NCI-H446 (cell line): ENCODE measurements around the gene PSAP.

Experiments used
- DNase-seq, 2 experiments: peaks; one replicate each; lab custom pipeline; 2025; lab: John Stamatoyannopoulos, UW

The PSAP gene

GRCh38 chr10:71783917-71784678 lies 67.0 kb downstream of the PSAP start:
- DNase-seq = no peak

- no peak for DNase-seq
These were observed 68.0 kb downstream of the PSAP start for GRCh38 chr10:71782917-71783490.

GRCh38 chr10:71782221-71782916 lies 68.7 kb downstream of the PSAP start:
- DNase-seq = no peak

GRCh38 chr10:71780719-71781118 lies 70.3 kb downstream of the PSAP start:
- no peak for DNase-seq

- no peak for DNase-seq
These were observed 70.9 kb downstream of the PSAP start for GRCh38 chr10:71780156-71780555.

- DNase-seq = no peak
These were observed 71.4 kb downstream of the PSAP start for GRCh38 chr10:71779641-71780040.

- no peak for DNase-seq
These were observed 72.8 kb downstream of the PSAP start for GRCh38 chr10:71778071-71778825.

- no peak for DNase-seq
These were observed 73.7 kb downstream of the PSAP start for GRCh38 chr10:71777213-71777985.

- DNase-seq = no peak
These were observed 74.5 kb downstream of the PSAP start for GRCh38 chr10:71776481-71776925.

- DNase-seq = no peak
These were observed 75.9 kb downstream of the PSAP start for GRCh38 chr10:71774916-71775702.

GRCh38 chr10:71773221-71773971 lies 77.7 kb downstream of the PSAP start, which contains the start of gene VSIR:
TSS of gene VSIR (minus strand) at chr10:71773520. CDS start at chr10:71773439, 81 bp downstream.
- DNase-seq = no peak

GRCh38 chr10:71772832-71773220 lies 78.2 kb downstream of the PSAP start:
- no peak for DNase-seq

- DNase-seq = no peak
These were observed 79.0 kb downstream of the PSAP start for GRCh38 chr10:71771821-71772617.

- DNase-seq = no peak
These were observed 79.8 kb downstream of the PSAP start for GRCh38 chr10:71771204-71771603.

GRCh38 chr10:71770789-71771188 lies 80.3 kb downstream of the PSAP start:
- DNase-seq = no peak

GRCh38 chr10:71770255-71770654 lies 80.8 kb downstream of the PSAP start:
- no peak for DNase-seq

- no peak for DNase-seq
These were observed 81.7 kb downstream of the PSAP start for GRCh38 chr10:71769279-71769823.

- DNase-seq = no peak
These were observed 83.5 kb downstream of the PSAP start for GRCh38 chr10:71767420-71768035.
